CD1c-positive myeloid dendritic cell (primary cell): ENCODE measurements around the gene VSIG10L.

Experiments
- DNase-seq: peaks from one replicate; pipeline ENCODE4 v3.0.0-alpha.2; 2016; ENCODE audit errors: extremely low spot score

VSIG10L gene

GRCh38 chr19:51317968-51318367, 24.0 kb downstream of the VSIG10L start:
- DNase-seq: no peak

- no peak for DNase-seq
Observed at GRCh38 chr19:51317376-51317775, 24.6 kb downstream of the VSIG10L start.

DNA sequence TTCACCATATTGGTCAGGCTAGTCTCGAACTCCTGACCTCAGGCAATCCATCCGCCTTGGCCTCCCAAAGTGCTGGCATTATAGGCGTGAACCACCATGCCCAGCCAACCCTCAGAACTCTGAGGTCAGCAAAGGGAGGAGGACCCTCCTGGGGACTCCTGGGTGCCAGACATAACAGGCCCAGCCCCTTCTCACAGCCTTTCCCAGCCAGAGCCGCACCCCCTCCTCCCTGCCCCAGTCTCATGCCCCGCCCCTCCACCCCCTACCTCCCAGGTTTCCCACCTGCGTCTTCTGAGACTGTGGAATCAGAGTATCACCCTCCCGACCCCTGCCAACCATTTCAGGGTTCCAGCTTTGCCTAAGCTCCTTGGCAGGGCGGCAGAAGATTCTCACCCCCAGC, 25.3 kb downstream of the VSIG10L start:
- DNase-seq: no peak

DNA sequence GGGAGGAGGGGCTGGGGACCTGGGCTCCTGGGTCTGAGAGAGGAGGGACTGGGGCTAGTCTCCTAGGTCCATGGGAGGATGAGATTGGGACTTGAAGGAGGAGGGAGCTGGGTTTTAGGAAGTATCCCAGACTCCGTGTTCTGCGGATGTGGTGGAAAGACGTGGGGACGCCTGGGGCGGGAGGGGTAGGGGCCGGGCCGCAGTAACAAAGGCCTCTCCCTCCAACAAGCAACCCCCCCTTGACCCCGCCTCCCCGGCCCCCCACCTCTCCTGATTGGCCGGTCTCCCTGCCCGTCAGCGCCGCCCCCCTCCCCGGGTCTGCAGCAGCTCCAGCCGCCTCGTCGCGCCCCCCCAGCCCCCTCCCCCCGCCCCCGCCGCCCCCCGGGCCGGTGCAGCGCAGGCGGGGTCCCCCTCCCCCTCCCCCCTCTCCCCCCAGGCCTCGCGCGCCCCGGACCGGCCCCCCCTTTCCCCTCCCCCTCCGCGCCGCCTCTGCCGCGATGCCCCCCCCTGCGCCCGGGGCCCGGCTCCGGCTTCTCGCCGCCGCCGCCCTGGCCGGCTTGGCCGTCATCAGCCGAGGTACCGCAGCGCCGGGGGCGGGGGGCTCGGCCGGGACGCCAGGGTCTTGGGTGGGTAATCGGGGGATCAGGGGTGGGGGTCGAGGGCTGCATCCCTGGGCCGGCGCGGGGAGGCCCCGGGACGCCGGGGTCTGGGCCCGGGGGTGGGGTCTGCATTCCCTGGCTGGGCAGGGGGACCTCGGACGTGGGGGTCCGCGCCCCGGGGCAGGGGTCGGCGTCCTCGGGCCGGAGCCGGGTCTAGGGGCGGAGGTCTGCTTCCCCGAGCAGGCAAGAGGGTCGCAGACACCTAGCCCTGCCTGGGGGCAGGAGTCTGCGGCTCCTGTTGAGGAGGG, 30.3 kb downstream of the VSIG10L start, which contains the start of gene IGLON5:
Gene IGLON5 (plus strand): TSS at position 294 of the 907 bp plus-strand sequence. CDS start 204 bp downstream, at position 498.
- DNase-seq: no peak

DNA sequence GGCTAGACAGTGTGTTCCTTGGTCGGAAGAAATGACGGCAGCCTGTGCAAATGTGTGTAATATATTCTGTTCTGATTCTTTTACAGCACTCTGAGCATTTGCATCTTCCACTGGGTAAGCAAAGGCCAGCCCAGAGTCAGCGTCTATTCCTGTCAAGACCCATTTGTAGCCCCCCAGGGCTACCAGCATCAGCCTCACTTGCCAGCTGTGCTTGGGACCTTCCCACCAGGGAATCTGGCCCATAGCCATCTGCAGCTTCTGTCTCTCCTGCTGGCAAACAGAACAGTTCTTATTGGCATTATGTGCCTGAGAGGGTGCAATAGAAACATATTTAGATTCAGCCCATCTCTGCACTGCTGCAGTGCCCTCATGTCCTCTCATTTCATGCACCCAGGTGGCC, 36.5 kb downstream of the VSIG10L start:
- no peak for DNase-seq

DNA sequence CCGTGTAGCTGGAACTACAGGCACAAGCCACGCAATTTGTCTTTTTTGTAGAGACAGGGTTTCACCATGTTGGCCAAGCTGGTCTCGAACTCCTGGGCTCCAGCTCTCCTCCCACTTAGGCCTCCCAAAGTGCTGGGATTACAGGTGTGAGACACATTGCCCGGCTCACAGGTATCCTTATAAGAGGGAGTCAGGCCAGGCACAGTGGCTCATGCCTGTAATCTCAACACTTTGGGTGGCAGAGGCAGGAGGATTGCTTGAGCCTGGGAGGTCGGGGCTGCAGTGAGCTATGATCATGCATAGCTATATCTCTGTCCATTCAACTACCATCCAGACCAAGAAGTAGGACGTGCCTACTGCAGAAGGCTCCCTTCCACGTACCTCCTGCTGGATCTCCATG, 40.7 kb downstream of the VSIG10L start:
- DNase-seq: no peak

DNA sequence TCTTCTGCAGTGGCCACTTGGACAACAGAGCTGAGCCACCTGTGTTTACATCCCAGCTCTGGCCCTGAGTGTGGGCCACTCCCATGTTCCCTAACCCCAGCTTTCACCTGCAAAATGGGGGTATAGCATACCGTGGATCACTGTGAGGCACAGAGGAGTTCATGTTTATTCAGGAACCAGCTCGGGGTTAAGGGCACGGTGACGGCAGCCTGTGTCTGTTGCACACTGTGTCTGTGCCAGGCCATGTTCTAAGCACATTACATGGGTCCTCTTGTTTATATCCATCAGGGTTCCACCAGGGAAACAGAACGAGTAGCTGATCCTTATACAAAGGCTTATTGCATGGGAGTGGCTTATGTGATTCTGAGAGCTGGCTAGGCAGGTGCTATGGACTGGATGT, 44.5 kb downstream of the VSIG10L start:
- no peak for DNase-seq

- DNase-seq: no peak
Observed at GRCh38 chr19:51296336-51297093, 45.4 kb downstream of the VSIG10L start.

GRCh38 chr19:51295382-51296126, 46.4 kb downstream of the VSIG10L start:
- DNase-seq: no peak

- DNase-seq: no peak
Observed at GRCh38 chr19:51294977-51295375, 47.0 kb downstream of the VSIG10L start.

GRCh38 chr19:51294211-51294976, 47.5 kb downstream of the VSIG10L start:
- no peak for DNase-seq

GRCh38 chr19:51293571-51294210, 48.2 kb downstream of the VSIG10L start:
- DNase-seq: no peak

GRCh38 chr19:51292971-51293370, 49.0 kb downstream of the VSIG10L start:
- DNase-seq: no peak

- no peak for DNase-seq
Observed at GRCh38 chr19:51289635-51290034, 52.3 kb downstream of the VSIG10L start.

GRCh38 chr19:51285682-51286081, 56.3 kb downstream of the VSIG10L start:
- no peak for DNase-seq

DNA sequence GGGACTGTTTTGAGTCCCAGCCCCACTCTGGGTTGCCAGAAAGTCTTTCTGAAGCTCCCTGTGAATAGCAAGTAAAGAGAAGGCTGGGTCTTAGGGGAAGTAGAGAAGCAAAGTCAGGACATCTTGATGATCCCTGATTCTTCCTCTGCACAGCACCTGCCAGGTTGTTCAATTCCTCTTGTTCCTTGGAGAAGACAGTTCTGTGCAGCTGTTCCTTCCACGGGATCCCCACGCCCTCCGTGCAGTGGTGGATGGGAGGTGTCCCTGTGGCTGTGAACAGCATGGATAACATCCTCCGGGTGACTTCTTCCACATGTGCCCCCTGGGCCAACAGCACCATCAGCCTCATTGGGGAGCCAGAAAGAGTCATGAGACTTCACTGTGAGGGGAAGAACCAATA, 59.6 kb downstream of the VSIG10L start:
- DNase-seq: no peak
